Bone marrow (tissue), 2 donors: ENCODE measurements around the gene MEOX2.

Source experiments
- DNase-seq, 2 donors: peaks; one replicate each; lab custom pipeline; 2025; lab: John Stamatoyannopoulos, UW

Gene MEOX2

DNA sequence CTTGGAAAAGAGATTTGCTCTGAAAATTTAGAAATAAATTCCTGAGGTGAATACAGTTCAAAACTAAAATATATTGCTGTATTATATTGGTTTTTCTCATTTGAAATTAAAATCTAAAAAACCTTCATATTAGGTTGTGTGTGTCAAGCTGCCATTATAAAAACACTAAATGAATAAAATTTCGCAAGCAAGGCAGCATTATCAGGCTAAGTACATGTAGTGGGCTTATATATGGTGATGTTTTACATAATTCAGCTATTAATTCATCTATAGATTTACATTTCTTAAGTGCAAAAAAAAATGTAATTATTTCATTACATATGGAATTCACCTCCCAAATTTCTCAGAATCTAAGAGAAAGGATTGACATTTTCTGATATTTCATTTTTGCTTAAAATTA lies 5.3 kb downstream of the MEOX2 start:
- DNase-seq: no peak

- DNase-seq: no peak
Measured at GRCh38 chr7:15680446-15680845, 6.0 kb downstream of the MEOX2 start.

GRCh38 chr7:15679306-15679705 lies 7.2 kb downstream of the MEOX2 start:
- DNase-seq: no peak

GRCh38 chr7:15678653-15679052 lies 7.8 kb downstream of the MEOX2 start:
- no peak for DNase-seq

- no peak for DNase-seq
Measured at GRCh38 chr7:15675379-15675778, 11.1 kb downstream of the MEOX2 start.

GRCh38 chr7:15674586-15674985 lies 11.9 kb downstream of the MEOX2 start:
- DNase-seq: no peak

- no peak for DNase-seq
Measured at GRCh38 chr7:15669443-15670090, 16.9 kb downstream of the MEOX2 start.

DNA sequence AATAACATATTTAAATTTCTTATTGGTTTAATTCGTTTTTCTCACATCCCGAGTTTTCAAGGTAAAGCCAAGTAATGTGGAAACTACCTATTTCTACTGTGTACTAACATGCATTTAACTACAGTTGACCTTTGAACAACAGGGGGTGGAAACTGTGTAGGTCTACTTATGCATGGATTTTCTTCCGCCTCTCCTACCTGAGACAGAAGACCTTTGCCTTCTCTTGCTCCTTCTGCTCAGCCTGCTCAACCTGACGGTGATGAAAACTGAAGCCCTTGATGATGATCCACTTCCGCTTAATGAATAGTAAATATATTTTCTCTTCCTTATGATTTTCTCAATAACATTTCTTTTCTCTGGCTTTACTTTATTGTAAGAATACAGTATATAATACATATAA lies 18.5 kb downstream of the MEOX2 start:
- DNase-seq: no peak

GRCh38 chr7:15662451-15662850 lies 24.0 kb downstream of the MEOX2 start:
- DNase-seq: no peak

DNA sequence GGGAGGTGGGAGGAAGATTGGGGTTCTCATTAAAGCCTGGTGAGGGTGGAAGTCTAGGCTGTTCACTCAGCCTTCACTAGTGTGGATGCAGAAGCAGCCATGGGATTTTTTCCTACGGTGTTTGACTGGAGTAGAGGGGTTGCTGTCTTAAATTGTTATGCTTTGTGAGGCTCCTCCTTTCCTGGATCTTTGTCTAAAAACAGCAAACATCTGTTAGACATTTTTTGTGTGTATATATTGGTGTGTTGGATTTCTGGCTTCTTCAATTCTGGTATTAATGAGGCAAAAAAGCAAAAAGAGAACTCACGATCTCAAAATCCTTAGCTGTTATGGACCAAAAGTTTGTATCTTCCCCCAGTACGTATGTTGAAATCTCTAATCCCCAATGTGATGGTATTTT lies 28.2 kb downstream of the MEOX2 start:
- no peak for DNase-seq

DNA sequence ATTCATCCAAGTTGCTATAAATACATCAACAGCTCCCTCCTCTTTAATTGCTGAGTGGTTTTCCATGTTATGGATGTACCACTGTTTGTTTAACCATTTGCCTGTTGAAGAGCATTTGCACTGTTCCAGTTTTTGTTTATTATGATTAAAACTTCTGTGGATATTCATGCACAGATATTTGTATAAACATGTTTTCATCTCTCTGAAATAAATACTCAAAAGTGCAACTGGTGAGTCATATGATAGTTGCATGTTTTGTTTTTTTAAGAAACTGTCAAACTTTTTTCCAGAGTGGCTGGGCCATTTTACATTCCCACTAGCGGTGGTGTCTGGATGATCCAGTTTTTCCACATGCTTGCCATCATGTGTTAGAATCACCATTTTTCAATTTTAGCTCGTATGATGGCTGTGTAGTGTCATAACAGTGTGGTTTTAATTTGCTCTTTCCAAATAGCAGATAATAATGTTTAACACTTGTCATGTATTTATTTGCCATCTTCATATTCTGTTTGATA lies 33.6 kb downstream of the MEOX2 start:
- no peak for DNase-seq

- no peak for DNase-seq
Measured at GRCh38 chr7:15651693-15652092, 34.8 kb downstream of the MEOX2 start.

- no peak for DNase-seq
Measured at GRCh38 chr7:15650787-15651186, 35.7 kb downstream of the MEOX2 start.

DNA sequence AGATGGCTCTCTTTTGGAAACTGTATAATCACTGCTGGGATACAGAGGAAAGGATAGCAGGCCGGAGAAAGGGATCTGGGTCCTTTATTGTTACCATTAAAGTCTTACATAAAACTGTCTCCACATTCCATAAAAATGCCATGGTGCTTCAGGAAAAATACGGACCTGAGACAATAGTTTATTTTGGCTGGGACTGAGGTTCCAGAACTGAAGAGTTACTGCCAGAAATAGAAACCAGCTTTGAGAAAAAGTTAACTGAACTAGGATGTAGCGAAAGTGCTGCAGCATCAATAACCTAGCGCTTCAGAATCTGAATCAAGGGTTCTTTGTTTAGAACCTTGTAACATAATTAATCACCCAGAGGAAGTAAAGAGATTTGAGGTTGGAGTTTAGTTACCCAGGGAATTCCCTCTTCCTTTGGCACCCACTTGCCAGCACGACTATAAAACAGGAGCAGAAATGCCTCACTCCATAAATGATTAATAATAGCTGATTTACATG lies 38.0 kb downstream of the MEOX2 start:
- DNase-seq: no peak

DNA sequence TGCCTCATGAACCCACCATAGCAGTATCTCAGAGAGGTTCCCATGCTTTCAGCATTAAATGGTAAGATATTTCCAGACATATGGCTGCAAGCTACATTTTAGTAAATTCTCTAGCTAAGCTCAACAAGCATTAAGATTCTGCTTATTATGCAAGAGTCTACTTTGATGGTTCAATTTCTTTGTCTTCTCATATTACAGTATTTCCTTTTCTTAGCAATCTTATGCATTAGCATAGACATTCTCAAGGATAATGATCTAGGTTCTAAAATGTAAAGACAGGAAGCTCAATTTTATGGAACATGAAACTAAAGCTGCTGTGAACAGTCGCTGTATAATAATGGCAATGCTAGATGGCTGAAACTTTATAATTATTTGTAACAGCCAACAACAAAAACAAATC lies 39.2 kb downstream of the MEOX2 start:
- no peak for DNase-seq

DNA sequence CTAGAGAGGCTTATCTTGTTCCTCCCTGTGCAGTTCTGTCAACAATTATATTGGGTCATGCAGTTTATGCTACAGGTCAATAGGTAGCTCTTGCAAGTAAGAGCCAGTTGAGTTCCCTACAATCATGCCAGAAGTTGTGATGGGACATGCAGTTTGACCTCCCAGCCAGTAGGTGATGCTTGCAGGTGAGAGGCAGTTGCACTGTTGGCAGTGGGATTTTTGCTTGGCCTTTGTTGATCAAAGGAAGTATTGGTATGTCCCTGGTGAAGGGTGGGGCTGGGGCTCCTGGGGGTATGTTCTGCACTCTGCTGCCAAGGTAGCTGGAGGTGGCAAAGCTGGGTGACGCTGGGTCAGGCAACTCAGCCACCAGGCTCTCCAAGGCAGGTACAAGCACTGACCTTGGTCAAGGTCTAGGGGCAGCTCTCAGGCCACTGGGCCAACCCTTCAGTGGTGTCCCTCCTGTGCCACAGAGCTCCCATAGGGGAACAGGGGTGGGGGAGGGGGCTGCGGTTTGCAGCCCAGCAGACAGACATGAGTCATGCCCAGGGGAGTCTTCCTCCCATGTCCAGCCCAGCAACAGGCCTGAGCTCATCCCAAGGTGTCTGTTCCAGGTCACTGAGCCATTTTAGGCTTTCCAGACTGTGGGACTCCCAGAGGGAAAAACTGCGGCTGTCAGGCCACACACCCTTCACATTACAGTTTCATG lies 43.3 kb downstream of the MEOX2 start:
- DNase-seq: no peak

GRCh38 chr7:15628876-15629275 lies 57.6 kb downstream of the MEOX2 start:
- no peak for DNase-seq

DNA sequence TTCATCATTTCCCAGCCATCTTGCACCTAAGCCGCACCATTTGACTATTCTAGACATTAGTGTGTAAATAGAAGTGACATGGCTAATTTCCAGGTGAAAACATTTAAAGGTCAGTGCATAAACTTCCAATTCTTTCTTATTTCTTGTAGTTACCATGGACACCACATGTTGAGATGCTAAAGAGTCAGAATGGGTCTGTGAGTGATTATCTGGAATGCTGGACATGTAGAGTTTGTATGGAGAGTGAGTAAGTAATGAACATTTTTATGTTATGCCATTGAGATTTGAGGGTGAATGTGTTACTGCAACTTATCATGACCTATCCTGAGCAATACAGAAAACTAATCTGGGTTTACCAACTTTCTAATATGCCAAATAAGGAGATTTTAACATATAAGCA lies 60.4 kb downstream of the MEOX2 start:
- no peak for DNase-seq

DNA sequence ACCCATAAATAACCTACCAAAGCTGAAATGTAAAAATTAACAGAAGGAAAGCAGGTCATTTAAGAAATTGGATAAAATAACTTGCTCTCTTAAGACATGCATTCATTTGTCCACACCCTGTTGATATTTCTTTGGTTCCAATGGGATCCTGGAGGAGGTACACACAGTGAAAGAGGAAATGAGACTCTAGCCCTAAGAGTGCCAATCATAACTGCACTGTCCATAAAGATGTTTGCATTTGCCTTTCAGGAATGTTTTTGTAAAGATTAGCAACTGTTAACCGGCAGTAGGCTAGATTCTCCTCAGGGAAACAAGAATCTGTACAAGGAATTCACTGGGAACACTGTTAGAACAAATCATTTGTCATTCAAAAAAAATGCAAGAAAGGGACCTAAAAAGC lies 61.0 kb downstream of the MEOX2 start:
- no peak for DNase-seq

- DNase-seq: no peak
Measured at GRCh38 chr7:15621468-15621867, 65.0 kb downstream of the MEOX2 start.

DNA sequence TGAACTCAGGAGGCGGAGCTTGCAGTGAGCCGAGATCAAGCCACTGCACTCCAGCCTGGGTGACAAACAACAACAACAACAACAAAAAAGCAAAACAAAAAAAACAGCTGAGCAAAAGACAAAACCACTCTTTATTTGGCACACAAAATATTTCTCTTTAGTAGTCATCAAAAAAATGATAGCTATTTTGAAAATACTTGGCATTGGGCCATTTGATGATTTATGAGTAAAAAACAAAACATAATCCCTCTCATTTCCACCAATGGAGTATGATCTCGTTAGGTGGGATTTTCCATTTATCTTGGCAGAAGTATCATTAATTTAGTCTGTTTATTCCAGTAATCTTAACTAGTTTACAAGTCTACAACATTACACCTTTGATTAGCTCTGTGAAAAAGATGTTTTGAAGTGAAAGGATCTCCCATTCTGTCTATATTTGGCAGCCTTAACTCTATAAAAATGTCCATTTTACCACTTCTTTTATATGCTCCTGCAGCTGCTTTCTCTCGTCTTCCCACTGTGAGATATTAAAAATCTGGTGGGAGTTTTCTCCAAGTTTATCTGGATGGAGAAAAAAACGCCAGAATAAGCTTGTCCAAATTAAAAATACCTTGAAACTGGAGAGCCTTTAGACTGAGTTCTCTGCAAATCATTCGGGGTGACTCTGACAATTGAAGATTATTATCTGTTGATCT lies 65.8 kb downstream of the MEOX2 start:
- no peak for DNase-seq

GRCh38 chr7:15618275-15618674 lies 68.2 kb downstream of the MEOX2 start:
- DNase-seq: no peak

DNA sequence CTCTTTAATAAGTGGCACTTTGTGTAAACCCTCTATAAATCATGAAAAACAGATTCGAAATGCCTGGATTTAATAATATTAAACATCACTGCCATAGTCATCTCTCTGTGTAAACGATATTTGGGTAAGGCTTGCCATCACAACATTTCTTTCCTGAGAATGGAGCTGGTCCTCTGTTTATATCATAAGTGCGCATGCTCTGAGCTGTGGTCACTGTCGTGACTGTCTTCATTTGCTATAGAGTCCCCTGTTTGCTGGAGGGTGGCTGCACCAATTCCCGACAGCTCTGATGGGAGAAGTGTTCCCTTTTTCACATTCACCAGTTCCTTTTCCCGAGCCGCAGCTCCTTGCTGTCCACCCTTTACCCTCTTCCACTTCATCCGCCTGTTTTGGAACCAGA lies 74.3 kb downstream of the MEOX2 start:
- no peak for DNase-seq
